Heart right ventricle (tissue), 16 donors: ENCODE measurements around the gene TFEB. TPM values are rescaled to one million over a fixed set of nuclear protein-coding genes. Genes with fewer than 3 reads are reported as not detected.

Source experiments
- ATAC-seq, 8 donors: fragments of 200-7000 bp; cut with Tn5 transposase; one replicate each; pipeline ENCODE4 v1.9.1; 2020; ENCODE audit warnings: mild to moderate bottlenecking in 8 of 8, moderate library complexity in 8 of 8, moderate number of reproducible peaks in 1 of 8
- DNase-seq, 2 donors: peaks; one replicate each; pipeline ENCODE4 v3.0.0-alpha.2; 2020
- H3K27ac ChIP-seq, 10 donors: fragments of 200-600 bp; sonication (generic) in 2 of 10; one replicate each; pipeline versions ENCODE4 v1.5.0 to v1.8.0; 2020 to 2022; ENCODE audit warnings: mild to moderate bottlenecking in 3 of 10
- H3K27me3 ChIP-seq, 7 donors: fragments of 200-600 bp; one replicate each; pipeline ENCODE4 v1.8.0; 2021 to 2022; ENCODE audit warnings: mild to moderate bottlenecking in 2 of 7
- H3K36me3 ChIP-seq, 9 donors: fragments of 200-600 bp; sonication (generic) in 1 of 9; one replicate each; pipeline versions ENCODE4 v1.5.0 to v1.8.0; 2020 to 2022; ENCODE audit warnings: mild to moderate bottlenecking in 2 of 9
- H3K4me1 ChIP-seq, 9 donors: fragments of 200-600 bp; sonication (generic) in 1 of 9; one replicate each; pipeline versions ENCODE4 v1.5.0 to v1.8.0; 2020 to 2022; ENCODE audit warnings: mild to moderate bottlenecking in 4 of 9
- H3K4me3 ChIP-seq, 10 donors: fragments of 200-600 bp; sonication (generic) in 2 of 10; one replicate each; pipeline versions ENCODE4 v1.5.0 to v1.8.0; 2020 to 2022; ENCODE audit warnings: mild to moderate bottlenecking in 7 of 10, moderate library complexity in 2 of 10
- H3K9me3 ChIP-seq, 11 donors: fragments of 200-600 bp in 10 of 11; sonication (generic) in 2 of 11; one replicate each; pipeline versions ENCODE4 v1.5.0 to v1.8.0; 2013 to 2022; ENCODE audit warnings: mild to moderate bottlenecking in 2 of 11, control low read depth in 1 of 11, moderate library complexity in 1 of 11
- CTCF ChIP-seq, 9 donors: fragments of 200-600 bp; sonication (generic) in 2 of 9; IDR thresholded peaks; one replicate each; pipeline versions ENCODE4 v1.5.0 to v1.8.0; 2021 to 2022; ENCODE audit warnings: antibody characterized with exemption in 9 of 9, mild to moderate bottlenecking in 5 of 9, moderate library complexity in 1 of 9
- whole genome bisulfite sequencing, 2 donors: extraction: QIAGEN DNeasy Blood & Tissue Kit; methylation state at CpG; one replicate each; pipeline ENCODE4 v1.1.7; 2013; ENCODE audit warnings: inconsistent platforms in 1 of 2; 5-methylcytosine and 5-hydroxymethylcytosine counted together
- intact Hi-C, 10 donors: fragments of 100-400 bp; cut with DNase I; formaldehyde crosslinking; loops; one replicate each; pipeline versions ENCODE4 v1.11.1 to v1.14.2; 2022
- polyA plus RNA-seq, 2 donors: library from polyadenylated mRNA; stranded (reverse); fragments of 200-250 nt; gene quantifications; one replicate each; pipeline ENCODE4 v1.2.3, GENCODE V29; 2013
- total RNA-seq, 10 donors: library from RNA; stranded (reverse); fragmentation: NEBNext Ultra II Directional in 3 of 10; extraction: Animal tissue kit (Norgen Biotek cat#: 25700) in 3 of 10; gene quantifications; one replicate each; pipeline versions ENCODE4 v1.2.1 to v1.2.4, GENCODE V29; 2021 to 2023
- donor health status: Arrhythmogenic right ventricular cardiomyopathy.
- donor health status: ischemic (EF 13 %, LVEDD 7.1; RV severe dilation, severe dysfunction).
- donor health status: healthy with polysubstance abuse.
- donor health status: DM: no; HTN: yes; CAD: no.
- donor health status: DM: no; HTN: no; CAD: no.
- donor health status: ischemic (EF 25% LVEDD 6.9; RV normal size, moderate dysfunction).
- donor health status: ischemic (EF 25% LVEDD 5.7; RV mildly dilated, moderate dysfunction).
- donor health status: healthy.
- donor health status: DM: yes; HTN: yes; CAD: no.
- donor health status: Ischemic cardiomyopathy.
- donor health status: ischemic (EF 35%, LVEDD 5.7; RV mildly dilated, moderate dysfunction).
- donor health status: nonischemic (EF 11% LVEDD 7.7; RV severe dilation, severe dysfunction).
- donor health status: DM: yes; HTN: yes; CAD: no.
- donor health status: PGD.
- donor health status: ischemic (EF 29% LVEDD 5.4; RV normal size, mild dysfunction).
- donor health status: nonischemic (EF 23%, LVEDD 6.1; RV moderate dilation, normal function).

Gene TFEB
- total and polyA plus RNA-seq, 12 donors, result 29.2 to 52.3 (median 39.6) TPM

- Histone ChIP-seq H3K36me3 (no peaks in the 10 kb centered on the region), H3K27me3 (peaks cover 0 to 12% (median 0%) of the 10 kb centered on the region in 7 donors), H3K4me3 (no peak overlapping the region), H3K9me3 (no peaks in the 10 kb centered on the region), H3K4me1 (peaks cover 0 to 10% (median 3%) of the 10 kb centered on the region in 9 donors), H3K27ac (no peak overlapping the region)
- DNase-seq (no peak), ATAC-seq (no peak)
- intact Hi-C loops, result no loop called here
- TF ChIP-seq CTCF (IDR thresholded peaks at IDR 0.05), result no peak
- WGBS, 2 donors, result 84 to 86% methylated on average over 11 of the region's 11 CpGs
Measured at GRCh38 chr6:41651246-41651961, 84.0 kb downstream of the TFEB start.

GRCh38 chr6:41650120-41650519 is 85.3 kb downstream of the TFEB start:
- Histone ChIP-seq H3K9me3 (no peaks in the 10 kb centered on the region), H3K36me3 (no peaks in the 10 kb centered on the region), H3K27ac (no peak overlapping the region), H3K27me3 (peaks cover 0 to 15% (median 0%) of the 10 kb centered on the region in 7 donors), H3K4me3 (no peak overlapping the region), H3K4me1 (no peaks in the 10 kb centered on the region)
- 90 to 91% methylated on average over 2 of the region's 2 CpGs for WGBS, 2 donors
- TF ChIP-seq CTCF (IDR thresholded peaks at IDR 0.05), result no peak
- DNase-seq (no peak), ATAC-seq (no peak)
- intact Hi-C loops, result no loop called here

- no peaks in the 10 kb centered on the region for H3K36me3 ChIP-seq
- intact Hi-C loops, result no loop called here
- H3K27me3 ChIP-seq, result peaks cover 0 to 18% (median 0%) of the 10 kb centered on the region in 7 donors
- DNase-seq (no peak), ATAC-seq (no peak)
- no peak overlapping the region for H3K27ac ChIP-seq
- TF ChIP-seq CTCF (IDR thresholded peaks at IDR 0.05), result no peak
- H3K4me1 ChIP-seq, result no peaks in the 10 kb centered on the region
- 75 to 87% methylated on average over 10 of the region's 10 CpGs for WGBS, 2 donors
- H3K4me3 ChIP-seq, result no peak overlapping the region
- no peaks in the 10 kb centered on the region for H3K9me3 ChIP-seq
Measured at GRCh38 chr6:41649596-41649995, 85.8 kb downstream of the TFEB start.

- Histone ChIP-seq H3K27ac (no peak overlapping the region), H3K36me3 (no peaks in the 10 kb centered on the region), H3K27me3 (peaks cover 0 to 18% (median 0%) of the 10 kb centered on the region in 7 donors), H3K9me3 (no peaks in the 10 kb centered on the region), H3K4me3 (no peak overlapping the region), H3K4me1 (no peaks in the 10 kb centered on the region)
- ATAC-seq, result no peak
- intact Hi-C loops, result no loop called here
- WGBS, 2 donors, result 74 to 78% methylated on average over 5 of the region's 5 CpGs
- no peak for DNase-seq
- no peak for TF ChIP-seq CTCF (IDR thresholded peaks at IDR 0.05)
Measured at GRCh38 chr6:41648921-41649320, 86.5 kb downstream of the TFEB start.
